ENCODE data around the gene CELSR1.

Gene CELSR1

DNA sequence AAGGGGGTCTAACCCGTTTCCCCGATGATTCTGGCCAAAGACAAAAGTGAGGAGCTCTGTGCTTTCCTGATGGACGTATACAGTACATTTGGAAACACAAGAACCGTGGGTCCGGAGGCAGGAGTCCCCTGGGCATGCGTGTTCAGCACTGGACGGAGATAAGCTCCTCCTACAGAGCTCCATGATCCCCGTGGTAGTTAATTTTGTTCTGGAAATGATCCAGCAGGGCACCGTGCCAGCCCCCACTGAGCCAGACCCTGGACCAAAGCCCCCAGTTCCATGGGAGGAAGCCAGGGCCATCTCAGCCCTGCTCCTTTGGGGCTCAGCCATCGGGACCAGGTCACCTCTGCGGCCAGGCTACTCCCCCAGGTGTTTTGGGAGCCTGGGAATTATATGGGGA is 118.6 kb downstream of the CELSR1 start:
- no peak for TF ChIP-seq CTCF (IDR thresholded peaks at IDR 0.05)

DNA sequence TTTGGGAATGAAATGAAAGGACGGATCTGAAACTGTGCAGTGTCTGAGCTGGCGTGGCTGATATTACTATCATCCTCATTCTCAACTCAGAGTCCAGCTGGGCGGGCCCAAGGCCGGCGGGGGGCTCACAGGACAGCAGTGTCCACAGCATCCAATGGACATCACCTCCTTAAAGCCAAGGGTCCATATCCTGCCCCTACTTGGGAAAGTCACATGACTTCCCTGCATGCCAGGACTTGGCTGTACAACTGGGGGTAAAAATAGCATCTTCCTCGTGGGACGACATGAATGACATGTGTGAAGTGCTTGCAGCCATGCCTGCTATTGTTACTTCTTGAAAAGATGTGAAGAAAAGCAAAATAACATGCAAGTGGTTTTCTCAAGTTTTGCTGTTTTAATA is 119.7 kb downstream of the CELSR1 start:
- no peak for TF ChIP-seq CTCF (IDR thresholded peaks at IDR 0.05)

- TF ChIP-seq CTCF (IDR thresholded peaks at IDR 0.05): no peak
Measured at GRCh38 chr22:46416891-46417580, 120.4 kb downstream of the CELSR1 start.

GRCh38 chr22:46416520-46416871 is 120.9 kb downstream of the CELSR1 start:
- no peak for TF ChIP-seq CTCF (IDR thresholded peaks at IDR 0.05)

- no peak for TF ChIP-seq CTCF (IDR thresholded peaks at IDR 0.05)
Measured at GRCh38 chr22:46415776-46416519, 121.5 kb downstream of the CELSR1 start.

DNA sequence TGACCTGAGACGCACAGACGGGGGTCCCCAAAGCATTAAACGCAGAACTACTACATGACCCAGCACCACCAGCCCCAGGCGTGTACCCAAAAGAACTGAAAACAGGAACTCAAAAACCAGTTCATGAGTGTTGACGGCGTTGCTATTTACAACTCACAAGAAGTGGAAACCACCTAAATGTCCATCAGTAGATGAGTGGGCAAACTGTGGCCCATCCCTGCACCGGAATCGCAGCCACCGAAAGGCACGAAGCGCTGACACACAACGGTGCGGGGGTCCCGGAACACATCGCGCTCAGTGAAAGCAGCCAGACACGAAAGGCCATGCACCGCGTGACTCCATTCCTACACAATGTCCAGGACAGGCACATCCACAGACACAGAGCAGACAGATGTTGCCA is 122.7 kb downstream of the CELSR1 start:
- no peak for TF ChIP-seq CTCF (IDR thresholded peaks at IDR 0.05)

- TF ChIP-seq CTCF (IDR thresholded peaks at IDR 0.05): no peak
Measured at GRCh38 chr22:46413725-46414379, 123.6 kb downstream of the CELSR1 start.
